Esophagus muscularis mucosa (tissue), 3 donors: ENCODE data around the gene PTPN7.

Source experiments
- CTCF ChIP-seq, 3 experiments: fragments of 200-600 bp in 2 of 3; fragments of 450-650 bp in 1 of 3; sonication (generic) in 2 of 3; IDR thresholded peaks; one replicate each; pipeline ENCODE4 v1.5.1; 2017 to 2019; ENCODE audit warnings: antibody characterized with exemption in 3 of 3, mild to moderate bottlenecking in 2 of 3, moderate library complexity in 1 of 3
- POLR2A ChIP-seq: fragments of 450-650 bp; IDR thresholded peaks from one replicate; pipeline ENCODE4 v1.6.1; 2017; ENCODE audit warnings: antibody characterized with exemption, moderate library complexity, mild to moderate bottlenecking, low read depth

GRCh38 chr1:202194328-202194648 lies 33.9 kb upstream of the PTPN7 start:
- TF ChIP-seq CTCF (IDR thresholded peaks at IDR 0.05), result no peak
- no peak for TF ChIP-seq POLR2A
